Dermis microvascular lymphatic vessel endothelial cell (primary cell): ENCODE results near the gene MTAP. TPM values are rescaled to one million over a fixed set of nuclear protein-coding genes. Genes with fewer than 3 reads are reported as not detected.

Source experiments
- DNase-seq, 2 donors: peaks; one replicate each; pipeline versions ENCODE4 v3.0.0 to v3.0.0-alpha.2; 2010; ENCODE audit warnings: low read depth in 2 of 2
- total RNA-seq: library from RNA; depleted of rRNA; stranded (reverse); fragments of >200 nt; gene quantifications from 2 replicates; pipeline ENCODE4 v1.2.1, GENCODE V29; 2014

The MTAP gene
- total RNA-seq, 1 donor from 2014 or later: 14.8 TPM

GRCh38 chr9:21848615-21849014 is 46.2 kb downstream of the MTAP start:
- DNase-seq: no peak

GRCh38 chr9:21852754-21853153 is 50.3 kb downstream of the MTAP start:
- DNase-seq: no peak

GRCh38 chr9:21853414-21853813 is 51.0 kb downstream of the MTAP start:
- DNase-seq: no peak

GRCh38 chr9:21854119-21854518 is 51.7 kb downstream of the MTAP start:
- no peak for DNase-seq

- no peak for DNase-seq
Observed at GRCh38 chr9:21854594-21854993, 52.2 kb downstream of the MTAP start.

GRCh38 chr9:21856301-21857094 is 54.1 kb downstream of the MTAP start:
- DNase-seq: no peak

GRCh38 chr9:21862871-21863270 is 60.4 kb downstream of the MTAP start:
- no peak for DNase-seq

GRCh38 chr9:21864505-21864904 is 62.1 kb downstream of the MTAP start:
- DNase-seq: no peak

- no peak for DNase-seq
Observed at GRCh38 chr9:21866302-21866701, 63.9 kb downstream of the MTAP start.

- DNase-seq: peak in 1 of 2 donors; percentile 83
Observed at GRCh38 chr9:21871256-21871975, 69.0 kb downstream of the MTAP start.

- DNase-seq: no peak
Observed at GRCh38 chr9:21872696-21873095, 70.3 kb downstream of the MTAP start.

GRCh38 chr9:21873540-21874221 is 71.2 kb downstream of the MTAP start:
- peak; percentile 74 to 86 for DNase-seq

- DNase-seq: no peak
Observed at GRCh38 chr9:21875893-21876292, 73.5 kb downstream of the MTAP start.

GRCh38 chr9:21883642-21884041 is 81.2 kb downstream of the MTAP start:
- DNase-seq: no peak

- DNase-seq: no peak
Observed at GRCh38 chr9:21889673-21890072, 87.2 kb downstream of the MTAP start.

- DNase-seq: no peak
Observed at GRCh38 chr9:21890696-21891095, 88.3 kb downstream of the MTAP start.

- DNase-seq: no peak
Observed at GRCh38 chr9:21901546-21901945, 99.1 kb downstream of the MTAP start.

GRCh38 chr9:21902136-21902535 is 99.7 kb downstream of the MTAP start:
- peak in 1 of 2 donors; percentile 34 for DNase-seq

GRCh38 chr9:21903380-21903965 is 101.0 kb downstream of the MTAP start:
- no peak for DNase-seq

- DNase-seq: peak in 1 of 2 donors; percentile 39
Observed at GRCh38 chr9:21904371-21904770, 101.9 kb downstream of the MTAP start.

GRCh38 chr9:21904776-21905175 is 102.3 kb downstream of the MTAP start:
- DNase-seq: no peak

GRCh38 chr9:21906213-21906612 is 103.8 kb downstream of the MTAP start:
- no peak for DNase-seq
